Neutrophil (primary cell): ENCODE results near the gene DRAXIN.

ENCODE experiments used
- H3K27ac ChIP-seq: fragments of 200-600 bp; sonication (generic); 2 replicates; pipeline ENCODE4 v1.5.1; 2016; ENCODE audit warnings: mild to moderate bottlenecking, moderate library complexity
- H3K27me3 ChIP-seq: fragments of 200-600 bp; sonication (generic); 2 replicates; pipeline ENCODE4 v1.6.0; 2016; ENCODE audit warnings: mild to moderate bottlenecking
- H3K36me3 ChIP-seq: fragments of 200-600 bp; sonication (generic); 2 replicates; pipeline ENCODE4 v1.5.1; 2017
- H3K4me1 ChIP-seq, 2 experiments: fragments of 200-600 bp in 1 of 2; sonication (generic) in 1 of 2; 1 replicate in 1 of 2; 2 replicates in 1 of 2; pipeline versions ENCODE4 v1.5.1 to v1.6.1; 2013 to 2016; ENCODE audit warnings: low read depth in 1 of 2, low read length in 1 of 2, mild to moderate bottlenecking in 1 of 2, moderate library complexity in 1 of 2; ENCODE audit not compliant: control insufficient read depth in 1 of 2, insufficient read depth in 1 of 2
- H3K4me3 ChIP-seq, 2 experiments: fragments of 200-600 bp in 1 of 2; sonication (generic) in 1 of 2; 1 replicate in 1 of 2; 2 replicates in 1 of 2; pipeline ENCODE4 v1.5.1; 2013 to 2016; ENCODE audit warnings: low read depth in 1 of 2, low read length in 1 of 2, mild to moderate bottlenecking in 1 of 2, moderate library complexity in 1 of 2
- H3K9me3 ChIP-seq: fragments of 200-600 bp; sonication (generic); 2 replicates; pipeline ENCODE4 v1.5.1; 2016
- TF ChIP-seq, protein P1 (sequence below): fragments of 200-600 bp; sonication (generic); IDR thresholded peaks from 2 replicates; pipeline ENCODE4 v1.5.1; 2016; ENCODE audit warnings: antibody characterized with exemption

The DRAXIN gene

DNA sequence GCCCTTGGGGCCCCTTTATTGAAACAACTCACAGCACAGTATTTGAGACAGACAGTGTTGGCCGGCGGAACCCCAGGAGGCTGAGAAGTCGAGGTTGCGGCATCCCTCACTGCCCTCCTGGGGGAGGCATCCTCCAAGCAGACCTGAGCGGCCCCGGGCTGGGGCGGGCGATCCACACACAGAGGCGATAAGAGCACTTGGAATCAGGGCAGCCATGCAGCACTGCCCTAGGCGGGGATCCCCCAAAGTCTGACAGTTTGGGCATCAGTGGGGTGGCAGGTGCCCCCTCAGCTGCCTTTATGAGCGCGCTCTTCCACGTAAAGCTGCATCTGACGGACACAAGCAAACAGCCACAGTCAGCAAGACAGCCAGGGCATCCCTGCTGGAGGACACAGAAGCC lies 17.0 kb upstream of the DRAXIN start:
- H3K9me3 ChIP-seq, result no peaks in the 10 kb centered on the region
- peaks cover 80% of the 10 kb centered on the region for H3K36me3 ChIP-seq
- no peak overlapping the region for H3K4me3 ChIP-seq
- H3K27ac ChIP-seq, result no peak overlapping the region
- TF ChIP-seq, protein P1, sequence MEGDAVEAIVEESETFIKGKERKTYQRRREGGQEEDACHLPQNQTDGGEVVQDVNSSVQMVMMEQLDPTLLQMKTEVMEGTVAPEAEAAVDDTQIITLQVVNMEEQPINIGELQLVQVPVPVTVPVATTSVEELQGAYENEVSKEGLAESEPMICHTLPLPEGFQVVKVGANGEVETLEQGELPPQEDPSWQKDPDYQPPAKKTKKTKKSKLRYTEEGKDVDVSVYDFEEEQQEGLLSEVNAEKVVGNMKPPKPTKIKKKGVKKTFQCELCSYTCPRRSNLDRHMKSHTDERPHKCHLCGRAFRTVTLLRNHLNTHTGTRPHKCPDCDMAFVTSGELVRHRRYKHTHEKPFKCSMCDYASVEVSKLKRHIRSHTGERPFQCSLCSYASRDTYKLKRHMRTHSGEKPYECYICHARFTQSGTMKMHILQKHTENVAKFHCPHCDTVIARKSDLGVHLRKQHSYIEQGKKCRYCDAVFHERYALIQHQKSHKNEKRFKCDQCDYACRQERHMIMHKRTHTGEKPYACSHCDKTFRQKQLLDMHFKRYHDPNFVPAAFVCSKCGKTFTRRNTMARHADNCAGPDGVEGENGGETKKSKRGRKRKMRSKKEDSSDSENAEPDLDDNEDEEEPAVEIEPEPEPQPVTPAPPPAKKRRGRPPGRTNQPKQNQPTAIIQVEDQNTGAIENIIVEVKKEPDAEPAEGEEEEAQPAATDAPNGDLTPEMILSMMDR, result no peak
- H3K27me3 ChIP-seq, result no peaks in the 10 kb centered on the region
- H3K4me1 ChIP-seq, result no peaks in the 10 kb centered on the region

DNA sequence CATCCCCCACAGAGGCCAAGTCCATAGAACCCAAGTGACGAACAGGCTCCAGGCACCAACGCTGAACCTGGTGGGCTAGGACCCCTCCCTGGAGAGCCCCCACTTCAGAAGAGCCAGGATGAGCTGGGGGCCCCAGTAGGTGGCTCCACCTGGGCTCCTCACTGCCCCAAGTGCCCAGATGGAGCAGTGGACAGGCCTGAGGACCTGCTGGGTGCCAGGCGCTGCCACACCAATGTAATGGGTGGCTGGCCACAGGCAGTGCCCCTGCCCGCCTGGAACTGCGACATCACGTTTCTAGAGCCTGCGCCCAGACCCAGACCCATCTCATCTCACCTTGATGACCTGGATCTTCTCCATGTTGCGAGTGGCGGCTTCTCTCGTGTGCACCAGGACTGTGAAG lies 16.2 kb upstream of the DRAXIN start:
- TF ChIP-seq, protein P1, result no peak
- no peak overlapping the region for H3K27ac ChIP-seq
- H3K4me3 ChIP-seq, result no peak overlapping the region
- peaks cover 3% of the 10 kb centered on the region in 2 experiments for H3K4me1 ChIP-seq
- no peaks in the 10 kb centered on the region for H3K9me3 ChIP-seq
- no peaks in the 10 kb centered on the region for H3K27me3 ChIP-seq
- H3K36me3 ChIP-seq, result peaks cover 74% of the 10 kb centered on the region

DNA sequence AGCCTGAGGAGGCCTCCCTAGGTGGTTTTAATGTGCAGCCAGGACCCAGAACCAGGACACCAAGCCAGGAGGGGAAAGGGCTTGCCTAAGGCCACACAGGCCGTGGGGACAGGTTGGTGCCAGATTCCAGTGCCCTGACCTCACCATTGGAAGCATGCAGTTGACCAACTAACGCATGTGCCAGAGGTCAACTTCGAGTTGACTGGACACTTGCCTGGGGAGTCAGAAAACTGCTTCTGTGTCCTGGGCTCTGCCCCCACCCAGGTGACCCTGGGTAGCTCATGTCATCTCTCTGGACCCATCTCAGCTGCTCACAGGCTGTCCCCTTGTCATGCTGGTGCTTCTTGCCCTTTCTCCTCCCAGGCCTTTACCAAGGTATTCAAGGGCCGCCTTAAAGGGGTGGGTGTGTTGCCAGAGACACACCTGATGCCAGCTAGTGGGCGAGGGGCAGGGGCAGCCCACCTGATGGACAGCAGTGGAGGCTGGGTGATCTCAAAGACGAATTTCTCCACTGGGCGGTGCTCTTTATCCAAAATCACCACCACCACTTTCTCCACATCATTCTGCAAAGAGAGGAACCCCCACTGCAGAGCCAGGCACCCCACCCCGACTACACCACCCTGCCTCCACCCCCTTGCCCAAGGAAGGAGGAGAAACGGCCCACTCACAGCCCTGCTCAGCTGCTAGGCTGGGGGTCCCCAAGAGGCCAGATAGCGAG lies 15.0 kb upstream of the DRAXIN start:
- TF ChIP-seq, protein P1, result no peak
- Histone ChIP-seq H3K9me3 (no peaks in the 10 kb centered on the region), H3K4me3 (no peak overlapping the region), H3K27me3 (no peaks in the 10 kb centered on the region), H3K27ac (no peak overlapping the region), H3K36me3 (peaks cover 62% of the 10 kb centered on the region), H3K4me1 (peaks cover 8 to 14% of the 10 kb centered on the region in 2 experiments)

DNA sequence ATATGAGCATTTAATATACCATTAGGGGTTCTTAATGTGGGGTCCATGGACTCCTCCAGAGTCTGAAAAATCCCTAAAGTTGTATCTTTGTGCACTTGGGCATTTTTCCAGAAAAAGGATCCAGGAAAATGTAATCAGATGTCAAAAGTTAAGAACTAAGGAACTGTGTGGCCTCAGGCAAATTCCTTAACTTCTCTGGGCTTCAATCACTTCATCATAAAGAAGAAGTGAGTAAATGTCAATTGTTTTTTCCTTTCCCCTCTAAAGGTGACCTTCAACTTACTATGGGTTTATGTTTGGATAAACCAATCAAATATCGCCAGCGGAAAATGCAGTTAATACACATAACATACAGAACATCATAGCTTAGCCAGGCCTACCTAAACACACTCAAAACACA lies 13.1 kb upstream of the DRAXIN start:
- Histone ChIP-seq H3K36me3 (peaks cover 43% of the 10 kb centered on the region), H3K9me3 (no peaks in the 10 kb centered on the region), H3K27ac (no peak overlapping the region), H3K4me3 (no peak overlapping the region), H3K4me1 (peaks cover 13 to 18% of the 10 kb centered on the region in 2 experiments), H3K27me3 (peaks cover 19% of the 10 kb centered on the region)
- TF ChIP-seq, protein P1, result no peak

DNA sequence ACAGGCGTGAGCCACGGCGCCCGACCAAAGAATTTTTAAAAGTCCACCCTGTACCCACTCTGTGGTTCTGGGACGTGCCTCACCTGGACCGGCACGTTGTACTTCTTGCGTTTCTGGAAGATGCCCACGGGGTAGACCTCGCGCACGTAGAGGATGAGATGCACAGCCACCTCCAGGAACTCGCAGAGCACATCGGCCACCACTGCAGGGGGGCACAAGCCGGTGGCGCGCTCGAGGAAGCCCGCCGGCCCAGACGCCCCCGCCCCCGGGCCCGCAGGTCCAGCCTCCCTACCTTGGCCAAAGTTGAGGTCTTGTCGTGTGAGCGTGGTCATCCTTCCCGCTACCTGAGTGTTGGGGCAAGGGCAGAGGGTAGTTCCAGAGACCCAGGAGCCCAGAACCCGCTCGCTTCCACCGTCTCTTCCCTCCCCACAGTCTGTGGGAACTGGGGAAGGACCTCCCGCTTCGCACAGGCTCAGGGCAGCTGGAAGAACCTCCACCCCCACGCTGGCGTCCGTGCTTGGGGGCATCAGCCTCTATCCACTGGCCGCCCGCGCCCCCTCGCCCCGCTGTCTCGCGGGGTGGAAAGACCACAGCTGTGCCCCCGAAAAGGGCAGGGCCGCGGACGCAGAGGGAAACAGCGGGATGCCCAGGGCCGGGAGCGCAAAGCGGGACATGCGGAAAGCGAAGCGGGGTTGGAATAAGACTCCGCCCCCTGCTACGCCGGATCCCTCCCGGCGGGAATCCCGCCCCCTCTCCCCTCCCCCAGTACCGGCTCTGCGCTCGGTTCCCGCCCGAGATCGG lies 11.0 kb upstream of the DRAXIN start:
- Histone ChIP-seq H3K36me3 (peaks cover 22% of the 10 kb centered on the region), H3K9me3 (no peaks in the 10 kb centered on the region), H3K4me1 (peaks cover 13 to 18% of the 10 kb centered on the region in 2 experiments), H3K27ac (peak overlapping the region; percentile 79), H3K27me3 (peaks cover 39% of the 10 kb centered on the region), H3K4me3 (peak overlapping the region; percentile 91 to 98)
- TF ChIP-seq, protein P1, result no peak
